GM19463 (cell line): Measurements from ENCODE around the gene SLC35A3.
"Not testable (repeated sequence)": the region's sequence is repeated elsewhere in the genome, so short reads cannot be mapped to it uniquely, and the experiment has no call there.

Source experiments
- ATAC-seq: cut with Tn5 transposase; IDR thresholded peaks from one replicate; pipeline ENCODE4 v1.9.1; 2021; ENCODE audit warnings: mild to moderate bottlenecking, moderate library complexity; ENCODE audit not compliant: unreplicated experiment

The SLC35A3 gene

DNA sequence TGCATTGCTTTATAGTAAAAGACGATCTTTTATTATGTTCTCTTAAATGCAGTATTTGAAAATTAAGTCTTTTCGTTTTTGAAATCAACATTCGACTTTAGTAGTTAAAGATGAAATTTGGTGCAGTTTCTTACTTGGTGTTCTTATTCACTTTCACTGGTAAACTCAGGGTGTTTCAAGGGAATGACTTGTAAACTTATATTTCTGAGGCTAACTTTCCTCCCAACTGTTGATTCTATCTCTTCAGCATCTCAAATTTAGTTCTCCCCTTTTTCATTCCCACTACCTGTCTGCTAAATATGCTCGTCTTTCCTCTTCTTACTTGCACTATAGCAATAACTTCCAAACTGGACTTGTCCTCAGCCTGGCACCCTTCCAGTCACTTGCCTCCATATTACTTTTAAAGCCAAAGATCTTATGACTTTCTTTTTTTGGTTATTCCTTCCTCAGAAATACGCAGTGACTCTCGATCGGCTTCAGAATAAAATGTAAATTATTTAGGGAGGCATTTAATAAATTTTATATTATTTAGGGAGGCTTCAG is 988 bp downstream of the SLC35A3 start:
- ATAC-seq, result no peak

DNA sequence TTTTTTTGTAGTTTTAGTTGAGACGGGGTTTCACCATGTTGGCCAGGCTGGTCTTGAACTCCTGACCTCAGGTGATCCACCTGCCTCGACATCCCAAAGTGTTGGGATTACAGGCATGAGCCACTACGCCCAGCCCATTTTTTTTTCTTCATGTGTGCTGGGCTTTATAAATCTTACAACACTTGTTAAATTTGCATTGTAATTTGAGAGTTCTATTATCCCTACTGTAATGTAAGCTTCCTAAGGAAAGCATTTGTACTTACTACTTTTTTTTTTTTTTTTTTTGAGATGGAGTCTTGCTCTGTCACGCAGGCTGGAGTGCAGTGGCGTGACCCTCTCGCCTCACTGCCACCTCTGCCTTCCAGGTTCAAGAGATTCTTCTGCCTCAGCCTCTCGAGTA is 2.3 kb downstream of the SLC35A3 start:
- ATAC-seq, result not testable (repeated sequence)

DNA sequence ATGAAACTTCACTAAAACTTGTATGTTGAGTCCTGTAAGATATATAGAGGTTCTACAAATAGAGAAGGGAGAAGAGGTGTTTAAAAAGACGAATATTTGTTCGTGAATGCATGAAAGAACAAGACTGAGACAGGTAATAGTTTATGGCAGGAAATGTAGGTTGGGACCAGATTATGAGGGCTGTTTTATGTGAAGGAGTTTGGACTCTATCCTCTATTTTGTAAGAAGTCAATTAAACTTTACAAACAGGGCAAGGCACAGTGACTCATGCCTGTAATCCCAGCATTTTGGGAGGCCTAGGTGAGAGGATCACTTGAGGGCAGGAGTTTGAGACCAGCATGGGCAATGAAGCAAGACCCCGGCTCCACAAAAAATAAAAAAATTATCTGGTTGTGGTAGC is 5.7 kb downstream of the SLC35A3 start:
- ATAC-seq, result no peak

DNA sequence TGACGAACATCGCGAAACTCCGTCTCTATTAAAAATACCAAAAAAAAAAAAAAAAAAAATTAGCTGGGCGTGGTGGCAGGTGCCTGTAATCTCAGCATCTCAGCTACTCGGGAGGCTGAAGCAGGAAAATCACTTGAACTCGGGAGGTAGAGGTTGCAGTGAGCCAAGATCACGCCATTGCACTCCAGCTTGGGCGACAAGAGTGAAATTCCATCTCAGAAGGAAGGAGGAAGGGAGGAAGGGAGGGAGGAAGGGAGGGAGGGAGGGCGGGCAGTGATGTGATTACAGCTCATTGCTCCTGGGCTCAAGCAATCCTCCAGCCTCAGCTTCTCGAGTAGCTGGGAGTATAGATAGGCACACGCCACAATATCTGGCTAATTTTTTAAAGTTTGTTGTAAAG is 7.5 kb downstream of the SLC35A3 start:
- ATAC-seq, result not testable (repeated sequence)

DNA sequence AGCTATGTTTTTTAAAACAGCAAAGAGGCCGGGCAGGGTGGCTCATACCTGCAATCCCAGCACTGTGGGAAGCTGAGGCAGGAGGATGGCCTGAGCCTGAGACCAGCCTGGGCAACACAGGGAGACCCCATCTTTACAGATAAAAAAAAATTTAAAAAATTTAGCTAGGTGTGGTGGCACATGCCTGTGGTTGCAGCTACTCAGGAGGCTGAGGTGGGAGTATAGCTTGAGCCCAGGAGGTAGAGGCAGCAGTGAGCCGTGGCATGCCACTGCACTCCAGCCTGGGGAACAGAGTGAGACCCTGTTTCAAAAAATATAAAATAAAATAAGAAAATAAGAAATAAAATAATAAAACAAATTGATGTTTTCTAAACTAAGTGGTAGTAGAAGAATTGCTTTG is 8.4 kb downstream of the SLC35A3 start:
- no peak for ATAC-seq

DNA sequence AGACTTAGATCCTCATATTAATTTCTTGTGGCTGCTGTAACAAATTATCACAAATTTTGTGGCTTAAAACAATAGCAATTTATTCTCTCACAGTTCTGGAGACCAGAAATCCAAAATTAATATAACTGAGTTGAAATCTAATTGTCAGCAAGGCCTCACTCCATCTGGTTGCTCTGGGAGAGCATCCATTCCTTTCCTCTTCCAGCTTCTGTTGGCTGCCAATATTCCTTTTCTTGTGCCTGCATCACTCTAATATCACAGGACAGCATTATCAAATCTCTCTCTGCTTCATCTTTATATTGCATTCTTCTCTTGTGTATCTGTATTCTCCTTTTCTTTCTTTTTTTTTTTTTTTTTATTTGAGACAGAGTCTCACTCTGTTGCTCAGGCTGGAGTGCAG is 9.3 kb downstream of the SLC35A3 start:
- no peak for ATAC-seq

DNA sequence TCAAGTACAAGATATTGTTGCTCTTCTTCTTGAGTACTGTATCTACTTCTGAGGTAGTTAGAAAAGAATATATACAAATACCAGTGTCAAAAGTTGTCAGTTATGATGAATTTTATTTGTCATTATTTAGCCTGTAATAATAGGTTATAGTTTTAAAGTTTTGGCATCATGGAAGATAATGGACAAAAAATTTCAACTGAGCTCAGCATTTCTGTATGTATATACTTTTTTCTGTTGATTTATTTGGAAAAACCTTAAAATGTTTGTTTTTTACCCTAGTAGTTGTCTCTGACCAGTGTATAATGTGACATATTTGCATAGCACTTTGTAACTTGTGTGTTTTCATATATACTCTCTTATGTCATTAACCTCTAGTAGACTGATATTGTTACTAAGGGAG is 11.1 kb downstream of the SLC35A3 start:
- no peak for ATAC-seq

DNA sequence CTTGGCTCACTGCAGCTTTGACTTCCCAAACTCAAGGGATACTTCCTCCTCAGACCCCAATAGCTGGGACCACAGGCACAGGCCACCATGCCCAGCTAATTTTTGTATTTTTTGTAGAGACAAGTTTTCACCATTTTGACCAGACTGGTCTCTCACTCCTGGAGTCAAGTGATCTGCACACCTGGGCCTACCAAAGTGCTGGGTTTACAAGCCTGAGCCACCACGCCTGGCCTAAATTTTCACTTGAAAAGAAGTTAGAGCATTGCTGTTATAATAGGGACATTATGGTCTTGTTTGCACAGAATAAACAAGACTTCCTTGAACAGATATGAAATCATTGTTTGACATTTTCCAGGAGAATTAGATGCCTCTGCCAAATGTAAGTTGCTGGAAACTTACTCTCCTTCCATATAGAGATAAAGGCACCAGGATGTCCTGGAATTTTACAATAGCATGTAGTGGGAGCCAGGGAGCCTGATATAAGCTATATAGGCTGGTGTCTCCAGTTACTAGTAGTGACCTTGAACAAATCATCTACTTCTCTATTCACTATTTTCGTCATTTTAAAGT is 16.9 kb downstream of the SLC35A3 start:
- no peak for ATAC-seq

DNA sequence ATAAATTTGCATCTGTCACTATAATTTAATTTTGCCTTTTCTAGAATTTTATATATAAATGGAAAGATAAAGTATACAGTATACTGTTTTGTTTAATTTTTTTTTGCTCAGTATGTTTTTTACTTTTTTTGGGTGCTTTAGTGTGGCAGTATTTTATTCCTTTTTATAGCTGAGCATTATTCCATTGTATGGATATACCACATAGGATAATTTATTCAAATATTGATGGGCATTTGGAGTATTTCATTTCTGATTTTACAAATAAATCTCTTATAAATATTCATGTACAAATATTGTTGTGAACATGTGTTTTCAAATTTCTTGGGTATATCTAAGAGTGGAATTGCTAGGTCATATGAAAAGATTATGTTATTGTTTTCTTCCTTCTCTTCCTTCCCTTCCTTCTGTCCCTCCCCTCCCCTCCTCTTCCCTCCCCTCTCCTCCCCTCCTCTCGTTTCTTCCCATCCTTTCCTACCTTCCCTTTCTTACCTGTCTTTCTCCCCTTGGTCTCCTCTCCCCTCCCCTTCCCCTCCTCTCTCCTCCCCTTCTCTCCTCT is 18.5 kb downstream of the SLC35A3 start:
- no peak for ATAC-seq

DNA sequence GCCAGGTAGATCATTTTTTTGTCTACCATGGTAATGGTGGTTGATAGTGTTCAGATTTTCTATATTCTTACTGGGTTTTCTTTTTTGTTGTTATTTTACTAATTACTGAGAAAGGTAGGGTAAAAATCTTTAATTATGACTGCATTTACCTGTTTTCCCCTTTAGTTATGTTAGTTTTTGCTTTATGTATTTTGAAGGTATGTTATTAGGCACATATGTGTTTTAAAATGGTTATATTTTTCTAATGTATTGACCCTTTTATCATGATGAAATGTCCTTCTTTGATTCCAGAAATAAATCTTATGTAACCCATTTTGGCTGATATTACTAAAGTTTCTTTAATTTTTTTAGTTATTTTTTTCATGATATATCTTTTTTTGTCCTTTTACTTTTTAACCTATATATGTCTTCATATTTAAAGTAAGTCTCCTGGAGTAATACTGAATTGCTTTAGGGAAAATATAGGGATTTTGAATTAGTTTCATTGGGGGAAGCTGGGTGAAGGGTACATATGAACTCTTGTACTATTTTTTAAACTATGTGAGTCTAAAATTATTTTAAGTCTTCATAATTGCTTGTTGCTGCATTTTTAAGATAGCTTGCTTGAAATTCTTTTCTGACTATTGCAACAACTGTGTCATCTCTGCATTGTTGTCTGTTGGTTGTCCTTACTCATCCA is 22.4 kb downstream of the SLC35A3 start:
- ATAC-seq, result no peak

DNA sequence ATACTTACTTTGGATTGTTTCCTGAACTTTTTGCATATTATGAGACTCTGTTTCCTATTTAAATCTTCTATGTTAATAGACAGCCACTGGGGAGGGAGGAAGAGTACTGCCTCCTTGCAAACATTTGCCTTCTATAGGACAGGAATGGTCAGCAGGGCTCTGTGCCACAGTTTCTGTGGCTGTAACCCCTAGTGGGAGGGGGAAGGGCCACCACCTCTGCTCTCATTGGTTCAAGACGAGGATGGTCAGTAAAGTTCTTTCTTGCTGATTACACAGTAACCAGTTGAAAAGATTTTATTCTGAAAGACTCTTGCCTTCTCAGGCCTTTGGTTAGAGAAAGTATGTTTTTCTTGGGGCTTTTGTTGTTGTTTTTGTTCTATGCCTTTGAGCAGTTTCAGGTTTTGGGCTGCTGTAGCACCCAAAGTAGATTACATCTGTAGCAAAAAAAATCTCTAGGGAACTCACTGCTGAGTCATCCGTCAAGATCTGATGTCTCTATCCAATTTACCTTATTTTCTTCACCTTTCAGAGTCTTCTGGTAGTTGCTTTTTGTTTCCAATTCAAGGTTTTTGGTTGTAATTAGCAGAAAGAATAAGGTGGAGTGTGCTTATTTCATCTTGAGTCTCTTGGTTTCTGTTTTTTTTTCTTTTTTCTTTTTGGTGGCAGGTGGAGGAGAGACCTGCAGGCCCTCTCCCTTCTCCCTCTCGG is 23.1 kb downstream of the SLC35A3 start:
- ATAC-seq, result no peak

DNA sequence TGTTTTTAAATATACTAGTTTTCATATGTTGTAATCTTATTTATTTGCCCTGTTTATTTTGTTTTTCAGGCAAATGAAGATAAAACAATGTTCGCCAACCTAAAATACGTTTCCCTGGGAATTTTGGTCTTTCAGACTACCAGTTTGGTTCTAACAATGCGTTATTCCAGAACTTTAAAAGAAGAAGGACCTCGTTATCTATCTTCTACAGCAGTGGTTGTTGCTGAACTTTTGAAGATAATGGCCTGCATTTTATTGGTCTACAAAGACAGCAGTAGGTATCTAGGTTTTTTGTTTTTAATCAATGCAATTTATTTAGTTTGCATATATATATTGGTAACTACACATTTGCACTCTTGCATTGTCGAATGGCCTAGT is 23.7 kb downstream of the SLC35A3 start:
- no peak for ATAC-seq

DNA sequence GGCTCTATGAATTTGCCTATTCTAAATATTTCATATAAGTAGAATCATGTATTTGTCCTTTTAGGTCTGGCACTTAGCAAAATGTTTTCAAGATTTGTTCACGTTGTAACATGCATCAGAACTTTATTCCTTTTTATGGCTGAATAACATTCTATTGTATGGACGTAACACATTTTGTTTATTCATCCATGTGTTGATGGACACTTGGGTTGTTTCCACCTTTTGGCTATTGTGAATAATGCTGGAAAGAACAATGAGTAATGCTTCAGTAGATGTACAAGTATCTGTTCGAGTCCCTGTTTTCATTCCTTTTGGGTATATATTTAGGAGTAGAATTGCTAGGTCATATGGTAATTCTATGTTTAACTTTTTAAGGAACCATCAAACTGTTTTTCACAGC is 24.7 kb downstream of the SLC35A3 start:
- ATAC-seq, result no peak

DNA sequence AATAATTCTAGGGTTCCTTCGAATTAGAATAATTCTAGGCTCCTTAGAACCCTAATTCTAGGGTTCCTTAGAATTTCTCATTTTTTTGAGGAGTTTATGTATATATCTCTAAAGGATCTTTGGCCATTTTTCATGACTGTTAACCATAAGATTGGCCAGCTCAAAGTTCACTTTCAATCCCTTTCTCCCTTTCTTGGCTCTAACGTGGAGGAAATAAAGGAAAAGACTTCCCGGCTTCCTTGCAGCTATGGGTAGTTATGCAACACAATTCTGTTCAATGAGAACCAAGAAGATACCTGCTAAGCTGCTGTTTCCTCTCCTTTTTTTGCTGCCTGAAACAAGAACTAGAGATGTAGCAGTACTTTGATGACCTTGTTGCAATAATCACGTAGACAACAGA is 27.2 kb downstream of the SLC35A3 start:
- no peak for ATAC-seq

DNA sequence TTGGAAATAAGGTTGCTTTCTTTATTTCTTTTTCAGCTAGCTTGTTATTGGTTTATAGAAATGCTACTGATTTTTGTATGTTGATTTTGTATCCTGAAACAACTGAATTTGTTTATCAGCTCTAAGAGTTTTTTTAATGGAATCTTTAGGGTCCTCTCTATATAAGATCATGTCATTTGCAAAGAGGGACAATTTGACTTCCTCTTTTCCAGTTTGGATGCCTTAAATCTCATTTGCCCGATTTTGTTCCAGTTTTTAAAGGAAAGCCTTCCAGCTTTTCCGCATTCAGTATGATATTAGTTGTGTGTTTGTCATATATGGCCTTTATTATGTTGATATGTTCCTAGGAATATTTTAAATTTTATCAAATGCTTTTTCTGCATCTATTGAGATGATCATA is 31.7 kb downstream of the SLC35A3 start:
- ATAC-seq, result no peak

DNA sequence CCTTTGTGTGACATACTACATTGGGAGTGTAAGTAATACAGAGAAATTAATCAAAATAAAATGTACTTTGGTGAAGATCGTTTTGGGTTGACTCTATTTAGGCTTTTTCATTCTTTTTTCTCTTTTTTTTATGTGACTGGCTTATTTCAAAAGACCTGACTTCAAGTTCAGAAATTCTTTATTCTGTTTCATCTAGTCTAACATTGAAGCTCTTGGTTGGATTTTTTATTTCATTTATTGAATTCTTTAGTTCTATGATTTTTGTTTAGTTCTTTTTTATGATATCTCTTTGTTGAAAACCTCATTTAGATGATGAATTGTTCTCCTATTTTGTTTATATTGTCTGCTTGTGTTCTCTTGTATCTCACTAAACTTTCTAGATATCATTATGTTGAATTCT is 35.6 kb downstream of the SLC35A3 start:
- no peak for ATAC-seq

DNA sequence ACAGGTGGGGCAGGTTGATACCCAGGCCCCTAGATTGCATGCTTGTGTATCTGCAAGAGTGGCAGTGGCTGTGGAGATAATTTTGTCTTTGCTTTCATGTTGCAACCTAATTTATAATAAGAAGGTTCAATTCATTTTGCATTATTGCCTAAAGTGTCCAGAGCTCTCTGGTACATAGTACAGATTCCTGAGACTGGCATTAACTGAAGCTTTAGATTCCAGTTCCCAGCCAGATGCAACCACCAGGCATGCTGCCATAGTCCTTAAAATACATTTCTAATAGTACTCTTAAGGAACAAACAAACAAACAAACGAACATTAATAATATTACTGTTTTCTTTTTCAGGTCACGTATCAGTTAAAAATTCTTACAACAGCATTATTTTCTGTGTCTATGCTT is 36.9 kb downstream of the SLC35A3 start:
- no peak for ATAC-seq

DNA sequence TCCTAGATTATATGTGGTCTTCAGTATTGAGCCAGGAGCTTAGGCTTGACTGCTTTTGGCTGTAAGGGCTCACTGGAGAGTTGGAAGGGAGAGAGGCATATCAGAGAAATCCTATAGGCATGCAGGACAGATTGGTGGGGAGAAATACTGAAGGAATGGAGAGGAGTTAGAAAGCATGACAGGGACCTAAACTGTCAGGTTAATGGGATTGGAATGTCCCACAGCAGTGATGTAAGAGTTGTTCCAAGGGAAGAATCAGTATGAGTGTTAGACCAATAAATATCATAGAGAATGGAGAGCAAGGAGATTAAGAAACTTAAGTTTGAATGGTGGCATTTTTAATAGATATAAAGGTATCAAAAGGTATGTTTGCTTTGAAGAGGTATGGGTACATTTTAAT is 39.7 kb downstream of the SLC35A3 start:
- no peak for ATAC-seq

DNA sequence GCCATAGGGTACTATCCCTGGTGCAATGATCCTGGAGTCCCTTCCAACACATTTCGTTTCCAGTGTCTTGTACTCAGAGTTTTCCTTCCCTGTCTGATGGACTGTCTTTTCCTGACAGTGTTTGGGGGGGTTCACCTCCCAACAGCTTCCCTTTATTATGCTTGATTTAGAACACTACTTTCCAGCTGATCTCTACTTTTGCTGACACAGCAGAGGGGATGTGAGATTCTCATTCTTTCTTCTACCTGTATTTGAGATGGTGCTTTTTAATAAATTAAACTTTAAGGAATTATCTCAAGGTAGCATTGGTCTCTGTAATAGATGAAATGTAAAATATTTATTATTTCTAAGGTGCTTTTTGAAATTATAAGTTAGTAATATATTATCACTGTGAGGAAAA is 41.0 kb downstream of the SLC35A3 start:
- no peak for ATAC-seq

DNA sequence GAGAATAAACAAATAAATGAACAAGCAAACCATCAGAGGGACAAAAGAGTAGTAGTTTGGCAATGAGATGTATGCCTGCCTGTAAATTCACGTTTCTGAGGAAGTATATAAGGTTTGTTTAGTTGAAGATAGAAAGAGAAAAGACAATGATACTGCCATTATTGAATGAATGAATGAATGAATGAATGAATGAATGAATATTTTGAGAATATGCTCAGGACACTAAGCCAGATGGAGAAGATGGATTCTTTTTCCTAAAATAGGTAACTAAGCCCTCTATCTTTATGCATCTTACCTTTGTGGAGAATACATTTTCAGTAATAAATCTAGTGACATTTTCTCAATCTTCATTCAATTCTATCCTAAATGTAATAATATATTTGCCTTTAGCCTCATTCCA is 49.4 kb downstream of the SLC35A3 start:
- ATAC-seq, result no peak

DNA sequence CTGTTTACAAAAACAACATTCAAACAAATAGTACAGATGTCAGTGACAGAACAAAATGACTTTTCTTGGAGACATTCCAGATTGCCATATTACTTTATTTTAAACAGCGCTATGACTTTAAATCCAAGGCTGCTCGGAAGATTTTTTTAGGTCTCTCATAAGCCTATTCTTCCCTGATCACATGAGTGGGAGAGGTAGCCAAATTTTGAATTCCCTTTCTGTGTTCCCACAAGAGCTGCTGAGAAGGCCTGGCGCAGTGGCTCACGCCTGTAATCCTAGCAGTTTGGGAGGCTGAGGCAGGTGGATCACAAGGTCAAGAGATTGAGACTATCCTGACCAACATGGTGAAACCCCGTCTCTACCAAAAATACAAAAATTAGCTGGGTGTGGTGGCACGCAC is 53.7 kb downstream of the SLC35A3 start:
- no peak for ATAC-seq

DNA sequence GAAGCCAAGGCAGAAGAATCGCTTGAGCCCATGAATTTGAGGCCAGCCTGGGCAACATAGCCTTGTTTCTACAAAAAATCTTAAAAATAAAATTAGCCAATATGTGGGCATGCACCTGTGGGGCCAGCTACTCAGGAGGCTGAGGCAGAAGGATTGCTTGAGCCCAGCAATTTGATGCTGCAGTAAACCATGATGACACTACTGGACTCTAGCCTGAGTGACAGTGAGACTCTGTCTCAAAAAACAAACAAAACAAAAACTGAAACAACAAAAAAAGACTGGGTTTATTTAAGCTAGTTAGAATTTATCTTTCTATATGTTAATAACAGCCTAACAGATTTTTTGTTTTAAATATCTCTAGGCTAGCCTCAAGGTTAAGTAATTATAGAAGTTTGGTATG is 57.4 kb downstream of the SLC35A3 start:
- no peak for ATAC-seq
